HuH-7 (cell line): ENCODE measurements around the gene C7.
"Not testable (repeated sequence)": the region's sequence is repeated elsewhere in the genome, so short reads cannot be mapped to it uniquely, and the experiment has no call there.

Experiments used
- DNase-seq: peaks from one replicate; pipeline ENCODE4 v3.0.0; 2011; ENCODE audit warnings: low spot score

Gene C7

DNA sequence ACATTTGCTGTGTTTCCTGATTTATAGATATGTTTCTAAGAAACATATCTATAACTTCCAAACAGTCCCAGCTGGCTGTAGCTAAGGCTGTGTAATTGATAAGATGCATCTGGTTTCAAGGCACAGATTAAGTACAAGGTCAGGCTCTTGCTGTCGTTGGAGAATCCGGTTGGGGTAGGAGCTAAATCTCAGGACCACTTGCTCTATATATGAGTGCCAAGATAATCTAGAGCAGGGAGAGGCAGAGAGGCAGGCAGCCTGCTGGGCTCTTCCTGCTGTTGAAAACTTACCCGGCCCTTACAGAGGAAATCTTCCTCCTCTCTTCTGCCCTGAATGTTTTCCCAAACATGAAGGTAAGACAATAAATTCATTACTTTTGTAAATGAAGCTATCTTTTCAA lies at the start of gene C7:
TSS of gene C7 (plus strand) at position 234 of the 400 bp plus-strand sequence. CDS start at position 348, 114 bp downstream.
- no peak for DNase-seq

DNA sequence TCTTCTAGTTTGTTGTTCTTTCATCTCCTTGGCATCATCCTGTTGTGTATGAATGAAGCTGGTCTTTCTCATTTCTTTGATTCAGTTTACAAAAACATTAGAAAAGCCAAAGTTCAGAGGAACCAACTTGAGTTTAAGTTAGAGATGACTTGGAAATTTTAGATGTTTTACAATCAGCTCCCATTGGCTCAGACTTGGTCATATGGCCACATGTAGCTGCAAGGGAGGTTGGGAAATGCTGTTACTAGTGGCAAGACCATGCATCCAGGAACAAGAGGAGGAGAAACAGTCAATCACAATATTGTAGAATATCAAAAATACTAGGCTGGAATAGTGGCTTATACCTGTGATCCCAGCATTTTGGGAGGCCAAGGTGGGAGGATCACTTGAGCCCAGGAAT lies 48.6 kb upstream of the C7 start:
- DNase-seq: no peak

DNA sequence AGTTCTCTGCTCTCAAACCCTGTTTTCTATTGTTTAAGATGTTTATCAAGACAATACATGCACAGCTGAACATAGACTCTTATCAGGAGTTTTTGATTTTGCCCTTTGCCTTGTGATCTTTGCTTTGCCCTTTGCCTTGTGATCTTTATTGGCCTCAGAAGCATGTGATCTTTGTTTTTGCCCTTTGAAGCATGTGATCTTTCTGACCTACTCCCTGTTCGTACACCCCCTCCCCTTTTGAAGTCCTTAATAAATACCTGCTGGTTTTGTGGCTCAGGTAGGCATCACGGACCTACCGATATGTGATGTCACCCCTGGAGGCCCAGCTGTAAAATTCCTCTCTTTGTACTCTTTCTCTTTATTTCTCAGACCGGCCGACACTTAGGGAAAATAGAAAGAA lies 44.3 kb upstream of the C7 start:
- DNase-seq: not testable (repeated sequence)

DNA sequence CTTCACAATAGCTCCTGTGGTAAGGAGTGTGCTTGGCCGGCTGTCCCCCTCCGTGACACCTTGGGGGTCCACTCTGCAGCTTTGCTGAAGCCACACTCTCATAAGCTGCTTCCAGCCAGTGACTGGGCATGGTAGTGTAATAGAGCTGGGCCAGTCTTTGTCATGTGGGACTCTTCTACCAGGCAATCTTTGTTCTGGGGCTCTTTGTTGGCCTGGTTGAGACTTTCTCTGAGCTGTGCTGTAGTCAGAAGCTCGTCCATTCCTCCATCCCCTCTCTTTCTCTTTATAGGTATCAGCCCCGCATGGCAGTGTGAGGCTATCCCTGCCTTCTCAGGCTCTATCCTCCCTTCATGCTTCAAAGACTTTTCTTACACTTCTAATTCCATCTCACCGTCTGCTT lies 42.5 kb upstream of the C7 start:
- no peak for DNase-seq

DNA sequence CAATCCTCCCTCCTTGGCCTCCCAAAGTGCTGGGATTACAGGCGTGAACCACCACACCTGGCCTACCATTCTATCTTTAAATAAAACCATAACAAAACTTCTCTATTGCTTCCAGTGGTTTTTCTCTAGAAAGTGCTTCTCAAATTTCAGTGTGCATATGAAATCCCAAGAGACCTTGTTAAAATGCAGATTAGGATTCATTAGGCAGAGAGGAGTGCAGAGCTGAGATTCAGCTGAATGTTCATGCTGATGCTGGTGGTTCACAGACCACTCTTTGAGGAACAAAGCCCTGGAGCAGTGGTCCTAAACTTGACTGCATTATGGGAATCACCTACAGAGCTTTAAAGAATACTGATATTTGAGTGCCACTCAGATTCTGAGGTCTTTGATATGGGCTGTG lies 39.9 kb upstream of the C7 start:
- DNase-seq: no peak

DNA sequence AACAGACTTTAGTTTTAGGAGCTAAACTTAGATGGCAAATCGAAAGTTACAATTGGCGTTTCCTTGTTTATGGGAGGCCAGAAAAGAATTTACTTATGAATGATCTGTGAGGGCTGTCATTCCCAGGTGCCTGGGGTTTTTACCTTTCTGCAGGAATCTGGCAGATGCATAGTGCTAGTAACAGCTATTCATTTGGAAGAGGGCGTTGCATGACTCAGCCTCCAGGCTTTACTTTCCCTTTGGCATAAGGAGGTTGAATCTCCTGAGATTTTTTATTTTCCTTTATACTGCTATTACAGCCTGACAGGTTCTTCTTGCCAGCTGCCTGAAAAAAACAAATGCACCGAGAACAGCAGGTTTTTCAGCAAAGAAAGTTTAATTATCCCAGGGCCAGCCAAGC lies 38.1 kb upstream of the C7 start:
- DNase-seq: no peak

DNA sequence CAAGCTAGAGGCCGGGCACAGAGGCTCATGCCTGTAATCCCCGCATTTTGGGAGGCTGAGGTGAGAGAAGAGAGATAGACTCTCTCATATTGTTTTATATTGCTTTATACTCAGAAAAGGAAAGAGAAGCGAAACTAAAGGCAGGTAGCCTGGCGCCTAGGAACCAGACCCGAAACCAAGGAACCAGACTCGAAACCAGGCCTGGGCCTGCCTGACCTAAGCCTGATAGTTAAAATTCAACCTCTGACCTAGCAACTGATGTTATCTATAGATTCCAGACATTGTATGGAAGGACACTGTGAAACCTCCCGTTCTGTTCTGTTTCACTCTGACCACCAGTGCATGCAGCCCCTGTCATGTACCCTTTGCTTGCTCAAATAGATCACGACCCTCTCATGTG lies 37.0 kb upstream of the C7 start:
- DNase-seq: not testable (repeated sequence)

DNA sequence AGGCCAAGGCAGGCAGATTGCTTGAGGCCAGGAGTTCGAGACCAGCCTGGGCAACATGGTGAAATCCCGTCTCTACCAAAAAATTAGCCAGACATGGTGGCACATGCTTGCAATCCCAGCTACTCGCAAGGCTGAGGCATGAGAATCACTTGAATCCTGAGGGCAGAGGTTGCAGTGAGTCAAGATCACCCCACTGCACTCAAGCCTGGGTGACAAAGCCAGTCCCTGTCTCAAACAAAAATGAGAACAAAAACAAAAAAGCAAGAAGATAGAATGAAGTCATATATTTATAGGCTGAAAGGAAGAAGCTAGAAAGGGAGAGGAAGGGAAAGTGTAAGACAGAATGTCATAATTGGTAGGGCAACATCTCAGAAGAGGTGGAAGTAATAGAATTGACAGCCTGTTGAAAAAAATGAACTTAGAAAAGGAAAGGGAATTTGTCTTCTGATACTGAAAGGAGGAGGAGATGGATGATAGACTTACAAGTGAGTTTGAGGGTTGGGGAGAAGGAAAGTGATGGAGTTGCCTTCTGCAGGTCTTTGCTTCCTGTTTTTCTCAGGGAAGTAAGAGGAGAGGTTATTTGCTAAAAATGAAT lies 35.9 kb upstream of the C7 start:
- DNase-seq: no peak

DNA sequence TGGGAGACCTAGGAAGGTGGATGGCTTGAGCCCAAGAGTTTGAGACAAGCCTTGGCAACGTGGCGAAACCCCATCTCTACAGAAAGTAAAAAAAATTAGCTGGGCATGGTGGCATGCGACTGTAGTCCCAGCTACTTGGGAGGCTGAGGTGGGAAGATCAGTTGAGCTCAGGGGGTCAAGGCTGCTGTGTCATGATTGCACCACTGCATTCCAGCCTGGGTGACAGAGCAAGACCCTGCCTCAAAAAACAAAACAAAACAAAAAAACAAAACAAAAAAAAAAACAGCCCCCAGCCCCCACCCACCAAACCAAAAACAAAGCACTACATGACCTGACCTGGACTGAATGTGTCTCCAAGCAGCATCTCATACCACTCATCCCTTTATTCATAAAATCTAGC lies 33.3 kb upstream of the C7 start:
- no peak for DNase-seq

DNA sequence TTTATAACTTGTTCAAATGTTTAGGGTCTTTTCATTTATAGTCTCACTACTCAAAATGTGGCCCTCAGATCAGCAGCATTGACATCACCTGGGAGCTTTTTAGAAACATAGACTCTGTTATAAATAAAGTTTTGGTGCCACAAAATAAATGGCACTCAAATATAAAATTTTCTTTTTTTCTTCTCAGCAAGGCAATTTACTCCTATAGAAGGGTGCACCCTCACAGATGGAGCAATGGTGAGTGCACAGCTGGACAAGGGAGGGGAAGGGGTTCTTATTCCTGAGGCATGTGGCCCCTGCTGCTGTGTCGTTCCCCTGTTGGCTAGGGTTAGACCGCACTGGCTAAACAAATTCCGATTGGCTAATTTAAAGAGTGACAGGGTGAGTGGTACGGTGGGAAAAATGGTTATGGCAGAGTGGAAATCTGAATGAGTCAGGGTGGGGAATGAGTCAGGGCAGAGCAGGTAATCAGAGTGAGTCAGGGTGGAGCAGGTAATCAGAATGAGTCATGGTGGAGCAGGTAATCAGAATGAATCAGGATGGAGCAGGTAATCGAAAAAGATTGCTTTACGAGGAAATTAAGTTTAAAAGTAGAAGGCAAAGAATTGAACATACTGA lies 31.8 kb upstream of the C7 start:
- no peak for DNase-seq

DNA sequence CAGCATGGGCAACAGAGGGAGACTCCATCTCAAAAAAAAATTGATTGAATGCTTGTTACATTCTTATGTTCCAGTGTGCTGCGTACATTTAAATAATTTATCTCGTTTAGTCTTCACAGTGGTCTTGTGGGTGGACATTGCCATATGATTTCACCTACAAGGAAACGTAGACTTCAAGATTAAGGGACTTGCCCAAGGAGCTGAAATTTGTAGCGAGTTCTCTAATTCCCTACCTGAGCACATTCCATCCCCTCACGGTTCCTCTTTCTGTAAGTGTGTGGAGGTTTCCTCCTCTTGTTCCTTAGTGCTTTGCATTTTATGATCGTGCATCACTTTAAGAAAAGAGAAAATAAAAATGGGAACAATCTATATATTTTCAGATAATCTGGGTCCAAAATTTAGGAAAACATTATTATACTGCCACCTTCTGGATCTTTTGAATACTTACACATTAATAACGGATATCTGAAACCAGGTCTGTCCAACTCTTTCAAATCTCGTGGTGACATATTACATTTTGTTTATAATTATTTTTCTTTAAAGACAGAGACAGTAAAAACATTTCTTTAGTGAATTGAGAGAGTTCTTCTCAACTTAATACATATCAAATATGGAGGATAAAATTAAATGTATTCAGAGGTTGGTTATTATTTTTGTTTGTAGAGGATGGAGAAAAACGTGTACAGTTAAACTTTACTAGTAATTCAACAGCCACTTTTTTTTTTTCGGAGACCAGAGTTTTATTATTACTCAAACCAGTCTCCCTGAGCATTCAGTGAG lies 29.9 kb upstream of the C7 start:
- no peak for DNase-seq

DNA sequence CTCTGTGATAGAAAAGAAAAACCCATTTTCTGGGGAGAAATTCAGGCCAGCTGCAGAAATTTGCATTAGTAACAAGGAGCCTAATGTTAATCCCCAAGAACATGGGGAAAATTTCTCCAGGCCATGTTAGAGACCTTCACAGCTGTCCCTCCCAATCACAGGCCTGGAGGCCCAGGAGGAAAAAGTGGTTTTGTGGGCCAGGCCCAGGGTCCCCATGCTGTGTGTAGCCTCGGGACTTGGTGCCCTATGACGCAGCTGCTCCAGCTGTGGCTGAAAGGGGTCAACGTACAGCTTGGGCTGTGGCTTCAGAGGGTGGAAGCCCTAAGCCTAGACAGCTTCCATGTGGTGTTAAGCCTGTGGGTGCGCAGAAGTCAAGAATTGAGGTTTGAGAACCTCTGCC lies 27.0 kb upstream of the C7 start:
- DNase-seq: no peak

DNA sequence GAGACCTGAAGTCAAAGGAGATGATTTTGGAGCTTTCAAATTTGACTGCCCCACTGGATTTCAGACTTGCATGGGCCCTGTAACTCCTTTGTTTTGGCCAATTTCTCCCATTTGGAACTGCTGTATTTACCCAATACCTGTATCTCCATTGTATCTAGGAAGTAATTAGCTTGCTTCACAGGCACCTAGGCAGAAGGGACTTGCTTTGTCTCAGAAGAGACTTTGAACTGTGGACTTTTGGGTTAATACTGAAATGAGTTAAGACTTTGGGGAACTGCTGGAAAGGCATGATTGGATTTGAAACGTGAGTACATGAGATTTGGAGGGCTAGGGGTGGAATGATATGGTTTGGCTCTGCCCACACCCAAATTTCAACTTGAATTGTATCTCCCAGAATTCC lies 26.2 kb upstream of the C7 start:
- not testable (repeated sequence) for DNase-seq

DNA sequence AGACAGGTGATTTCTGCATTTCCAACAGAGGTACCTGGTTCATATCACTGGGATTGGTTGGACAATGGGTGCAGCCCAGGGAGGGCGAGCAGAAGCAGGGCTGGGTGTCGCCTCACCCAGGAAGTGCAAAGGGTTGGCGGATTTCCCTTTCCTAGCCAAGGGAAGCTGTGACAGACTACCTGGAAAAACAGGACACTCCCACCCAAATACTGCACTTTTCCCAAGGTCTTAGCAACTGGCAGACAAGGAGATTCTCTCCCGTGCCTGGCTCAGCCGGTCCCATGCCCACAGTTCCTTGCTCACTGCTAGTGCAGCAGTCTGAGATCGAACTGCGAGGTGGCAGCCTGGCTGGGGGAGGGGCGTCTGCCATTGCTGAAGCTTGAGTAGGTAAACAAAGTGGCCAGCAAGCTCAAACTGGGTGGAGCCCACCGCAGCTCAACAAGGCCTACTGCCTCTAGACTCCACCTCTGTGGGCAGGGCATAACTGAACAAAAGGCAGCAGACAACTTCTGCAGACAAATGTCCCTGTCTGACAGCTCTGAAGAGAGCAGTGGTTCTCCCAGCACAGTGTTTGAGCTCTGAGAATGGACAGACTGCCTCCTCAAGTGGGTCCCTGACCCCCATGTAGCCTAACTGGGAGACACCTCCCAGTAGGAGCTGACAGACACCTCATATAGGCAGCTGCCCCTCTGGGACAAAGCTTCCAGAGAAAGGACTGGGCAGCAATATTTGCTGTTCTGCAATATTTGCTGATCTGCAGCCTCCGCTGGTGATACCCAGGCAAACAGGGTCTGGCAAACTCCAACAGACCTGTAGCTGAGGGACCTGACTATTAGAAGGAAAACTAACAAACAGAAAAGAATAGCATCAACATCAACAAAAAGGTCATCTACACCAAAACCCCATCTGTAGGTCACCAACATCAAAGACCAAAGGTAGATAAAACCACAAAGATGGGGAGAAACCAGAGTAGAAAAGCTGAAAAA lies 13.6 kb upstream of the C7 start:
- not testable (repeated sequence) for DNase-seq

DNA sequence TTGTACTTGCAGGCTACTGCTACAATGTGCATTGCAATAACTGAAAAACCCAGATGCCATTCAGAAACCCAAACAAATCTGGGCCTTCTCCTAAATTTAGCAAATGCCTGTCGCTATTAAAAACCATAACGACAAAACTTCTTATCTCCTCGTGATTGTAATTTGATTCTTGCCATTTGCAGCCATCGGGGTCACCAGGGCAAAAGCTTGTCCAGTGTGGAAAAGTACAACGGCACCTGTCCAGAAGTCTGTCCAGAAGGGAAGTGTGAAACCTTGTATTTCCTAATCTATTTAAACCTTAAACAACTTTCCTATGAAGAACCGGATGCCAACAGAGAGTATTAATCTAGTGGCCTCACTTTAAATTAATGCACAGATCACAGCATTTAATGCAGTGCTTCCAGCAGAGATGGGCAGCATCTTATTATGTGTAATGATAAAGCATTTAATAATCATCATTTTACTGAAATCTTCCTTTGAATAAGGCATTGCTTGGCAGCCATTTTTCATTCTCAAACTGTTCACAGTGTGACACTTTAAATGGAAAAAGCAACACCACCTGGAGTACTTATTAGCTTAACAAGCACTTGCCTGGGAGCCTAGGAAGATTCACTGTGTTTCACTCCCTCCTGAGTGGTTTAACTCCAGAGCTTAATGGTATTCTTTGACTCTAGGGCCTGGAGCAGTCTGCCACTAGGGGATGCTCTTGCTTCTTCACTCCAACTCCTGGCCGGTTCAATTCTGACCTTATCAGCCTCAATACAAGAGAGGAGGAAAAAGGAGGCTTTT lies 4.9 kb upstream of the C7 start:
- peak; percentile 59 for DNase-seq

DNA sequence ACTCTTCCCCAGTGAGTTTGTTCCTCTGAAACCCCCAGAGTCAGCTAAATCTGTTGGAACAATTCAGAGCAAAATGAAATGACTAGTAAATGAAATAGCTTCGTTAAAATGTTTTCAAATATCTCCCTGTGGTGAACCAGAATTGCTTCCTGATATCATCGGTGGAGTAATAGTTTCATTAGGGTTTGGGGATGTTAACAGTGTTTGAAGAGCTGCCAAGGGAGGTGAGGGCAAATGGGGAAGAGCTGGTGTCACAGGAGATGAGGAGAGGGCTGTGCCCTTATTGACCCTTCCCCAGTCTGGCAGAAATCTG lies 4.3 kb upstream of the C7 start:
- no peak for DNase-seq

DNA sequence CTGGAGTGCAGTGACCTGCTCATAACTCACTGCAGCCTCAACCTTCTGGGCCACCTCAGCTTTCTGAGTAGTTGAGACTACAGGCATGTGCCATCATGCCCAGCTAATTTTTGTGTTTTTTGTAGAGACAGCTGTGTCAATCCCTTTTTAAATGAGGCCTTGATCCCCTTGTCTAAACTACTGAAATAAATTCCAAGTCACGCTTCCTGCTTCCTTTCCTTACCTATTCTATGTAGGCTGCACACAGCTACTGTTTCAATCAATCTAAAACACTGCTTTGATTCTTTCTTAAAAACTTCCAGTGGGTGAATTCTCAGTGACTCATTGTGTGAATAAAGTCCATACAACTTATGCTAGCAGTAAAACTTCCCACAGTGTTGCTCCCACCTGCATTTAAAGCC lies 2.9 kb upstream of the C7 start:
- DNase-seq: no peak

DNA sequence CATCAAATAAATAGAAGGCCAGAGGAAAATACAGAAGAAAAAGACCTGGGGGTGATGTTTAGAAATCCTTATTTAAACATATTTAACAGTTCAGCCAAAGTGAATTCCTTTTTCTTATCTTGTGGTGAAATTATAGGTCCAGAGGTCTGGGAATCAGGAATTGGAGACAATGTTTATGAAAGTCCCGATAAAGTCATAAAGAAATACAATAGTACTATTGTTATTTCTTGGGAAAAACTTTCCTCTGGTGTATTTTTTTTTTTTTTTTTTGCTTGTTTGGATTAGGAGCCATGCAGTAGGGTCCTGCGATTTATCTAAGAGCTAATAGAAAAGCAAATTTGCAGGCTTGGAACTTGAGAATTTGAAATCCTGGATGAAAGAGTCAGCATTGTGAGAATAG lies 426 bp downstream of the C7 start:
- no peak for DNase-seq

DNA sequence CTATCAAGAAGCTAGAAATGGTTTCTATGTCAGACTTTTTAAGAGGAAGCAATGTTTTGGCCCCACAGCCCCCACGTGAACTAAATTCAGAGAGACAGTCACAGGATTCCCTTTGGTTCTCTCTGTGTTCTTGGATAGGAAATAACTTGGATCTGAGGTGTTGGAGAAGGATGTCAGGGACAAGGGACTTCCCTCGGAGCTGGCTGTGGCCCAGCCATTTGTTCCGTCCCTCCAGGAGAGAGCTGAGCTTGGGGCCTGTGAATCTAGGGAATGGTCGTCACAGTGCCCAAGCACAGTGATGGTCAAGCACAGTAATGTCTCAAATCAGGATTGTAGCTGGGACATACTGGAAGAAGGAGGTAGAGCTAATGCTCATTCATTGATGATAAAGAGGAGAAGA lies 2.0 kb downstream of the C7 start:
- no peak for DNase-seq

DNA sequence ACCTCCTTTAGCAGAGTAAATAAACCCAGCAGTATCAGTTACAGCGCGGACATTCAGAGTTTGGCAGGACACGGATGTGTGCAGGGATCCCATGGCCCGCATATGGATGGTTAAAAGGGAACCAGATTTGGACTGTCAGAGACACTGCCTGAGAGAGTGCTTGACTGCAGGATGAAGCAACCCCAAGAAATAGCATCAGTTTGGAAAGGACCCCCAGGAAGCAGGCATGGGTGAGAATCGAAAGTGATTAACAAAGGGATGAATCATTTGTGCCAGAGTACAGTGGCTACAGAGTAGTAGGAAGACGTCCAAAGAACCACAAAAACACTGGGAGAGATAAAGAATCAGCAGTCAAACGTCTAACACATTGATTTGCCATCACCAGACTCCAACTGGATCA lies 5.5 kb downstream of the C7 start:
- no peak for DNase-seq

DNA sequence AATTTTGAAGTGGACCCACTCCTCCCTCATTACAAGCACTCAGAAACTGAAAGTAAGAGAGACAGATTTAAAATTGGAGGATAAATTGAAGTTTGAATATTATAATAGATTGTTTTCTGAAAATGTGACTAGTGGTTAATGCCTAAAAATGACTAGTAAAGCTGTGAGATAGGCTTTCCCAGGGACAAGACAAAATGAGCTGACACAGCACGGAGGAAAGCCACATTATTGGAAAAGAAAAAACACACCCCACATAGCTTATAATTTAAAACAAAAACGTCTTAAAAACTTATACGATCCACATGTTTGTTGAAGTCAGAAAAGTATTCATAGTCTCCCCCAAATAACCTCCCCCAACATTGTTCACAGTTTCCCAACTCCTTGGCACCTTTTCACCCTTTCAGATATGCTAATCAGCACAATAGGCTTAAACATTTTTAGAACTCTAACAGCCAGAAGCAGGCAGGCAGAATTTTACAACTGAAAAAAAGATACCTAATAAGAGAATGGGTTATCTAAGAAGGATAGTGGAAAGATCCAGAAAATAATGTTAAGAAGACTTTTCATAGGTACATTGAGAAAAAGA lies 6.1 kb downstream of the C7 start:
- DNase-seq: no peak
